ENCODE measurements around the gene CRYBA2.

DNA sequence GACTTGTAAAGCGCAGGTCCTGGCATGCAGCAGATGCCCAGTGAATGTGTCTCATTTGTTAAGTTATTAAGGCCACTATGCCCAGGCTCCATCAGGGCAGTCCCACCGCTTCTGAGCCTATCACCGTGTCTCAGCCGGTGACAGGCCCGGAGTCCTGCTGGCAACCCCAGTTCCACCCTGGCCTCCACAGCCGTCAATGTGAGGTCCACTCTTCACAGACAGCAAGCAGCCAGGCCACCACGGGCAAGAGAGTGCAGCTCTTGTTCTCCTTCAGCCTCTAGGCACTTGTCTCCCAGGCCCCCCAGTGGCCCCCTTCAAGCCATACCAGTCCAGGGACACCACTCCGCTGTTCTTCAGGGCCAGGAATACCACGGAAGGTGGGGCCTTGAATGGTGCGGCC is 25.5 kb upstream of the CRYBA2 start:
- TF ChIP-seq, protein P1, sequence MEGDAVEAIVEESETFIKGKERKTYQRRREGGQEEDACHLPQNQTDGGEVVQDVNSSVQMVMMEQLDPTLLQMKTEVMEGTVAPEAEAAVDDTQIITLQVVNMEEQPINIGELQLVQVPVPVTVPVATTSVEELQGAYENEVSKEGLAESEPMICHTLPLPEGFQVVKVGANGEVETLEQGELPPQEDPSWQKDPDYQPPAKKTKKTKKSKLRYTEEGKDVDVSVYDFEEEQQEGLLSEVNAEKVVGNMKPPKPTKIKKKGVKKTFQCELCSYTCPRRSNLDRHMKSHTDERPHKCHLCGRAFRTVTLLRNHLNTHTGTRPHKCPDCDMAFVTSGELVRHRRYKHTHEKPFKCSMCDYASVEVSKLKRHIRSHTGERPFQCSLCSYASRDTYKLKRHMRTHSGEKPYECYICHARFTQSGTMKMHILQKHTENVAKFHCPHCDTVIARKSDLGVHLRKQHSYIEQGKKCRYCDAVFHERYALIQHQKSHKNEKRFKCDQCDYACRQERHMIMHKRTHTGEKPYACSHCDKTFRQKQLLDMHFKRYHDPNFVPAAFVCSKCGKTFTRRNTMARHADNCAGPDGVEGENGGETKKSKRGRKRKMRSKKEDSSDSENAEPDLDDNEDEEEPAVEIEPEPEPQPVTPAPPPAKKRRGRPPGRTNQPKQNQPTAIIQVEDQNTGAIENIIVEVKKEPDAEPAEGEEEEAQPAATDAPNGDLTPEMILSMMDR (IDR thresholded peaks at IDR 0.05; ENCODE audit: poor library complexity), result no peak
- TF ChIP-seq EZH2phosphoT487 (IDR thresholded peaks at IDR 0.05; ENCODE audit: low read depth, severe bottlenecking, unreplicated experiment), result no peak

All from hepatocyte (in vitro differentiated cells).